ENCODE data around the gene INHBC.

INHBC gene

GRCh38 chr12:57451233-57451778, 16.7 kb downstream of the INHBC start:
- H3K4me1 ChIP-seq (ENCODE audit: control insufficient read depth, insufficient read depth, low read length): peaks cover 7% of the 10 kb centered on the region; the same call in 1 of the 2 replicates
- H3K9me3 ChIP-seq (ENCODE audit: control insufficient read depth, insufficient read depth, low read depth, low read length): no peaks in the 10 kb centered on the region
- POLR2A ChIA-PET: interaction anchor here (0.5 kb wide), 1 partner anchor 13 kb away, joined by 4 read pairs; no protein-coding TSS in a partner anchor

GRCh38 chr12:57452181-57452936, 17.8 kb downstream of the INHBC start:
- Histone ChIP-seq H3K9me3 (ENCODE audit: control insufficient read depth, insufficient read depth, low read depth, low read length) (no peaks in the 10 kb centered on the region), H3K36me3 (ENCODE audit: control insufficient read depth in 2 of 2, insufficient read depth in 1 of 2, low read length in 2 of 2) (no peaks in the 10 kb centered on the region), H3K4me1 (ENCODE audit: control insufficient read depth, insufficient read depth, low read length) (peaks cover 7% of the 10 kb centered on the region; the same call in 1 of the 2 replicates), H3K27ac (ENCODE audit: extremely low read depth, low read depth, low read length) (no peak overlapping the region), H3K4me3 (ENCODE audit: low read depth, low read length) (no peak overlapping the region)
- CTCF ChIA-PET: interaction anchor here (0.6 to 9.7 kb wide), 48 partner anchors 8 to 238 kb away, joined by 3 to 219 read pairs (median 6); partner anchors contain the start of genes INHBC, NXPH4, SHMT2 and STAC3
- POLR2A ChIA-PET: interaction anchor here (0.5 to 1.4 kb wide), 8 partner anchors 12 to 223 kb away, joined by 3 to 5 read pairs (median 4); partner anchors contain the start of gene SHMT2
- TF ChIP-seq KLF16 (tag by site-specific recombination; IDR thresholded peaks at IDR 0.05): peak; percentile 57; the same call in 1 of the 2 replicates
- TF ChIP-seq ZNF426 (tag by site-specific recombination; IDR thresholded peaks at IDR 0.05): no peak
- no peak for TF ChIP-seq ZSCAN5A (tag by site-specific recombination; IDR thresholded peaks at IDR 0.05)
- peak; percentile 76; the same call in 1 of the 2 replicates for TF ChIP-seq HIC1 (tag by site-specific recombination; IDR thresholded peaks at IDR 0.05)
- TF ChIP-seq PATZ1 (tag by site-specific recombination; IDR thresholded peaks at IDR 0.05): peak; percentile 81
- TF ChIP-seq ZNF600 (tag by site-specific recombination; IDR thresholded peaks at IDR 0.05): peak; percentile 97
- no peak for TF ChIP-seq TCF7L2 (IDR thresholded peaks at IDR 0.05; ENCODE audit: borderline replicate concordance, low read depth, low read length)
- TF ChIP-seq ZNF335 (tag by site-specific recombination; conservative IDR thresholded peaks at IDR 0.05): peak; percentile 47; the same call in 1 of the 2 replicates
- TF ChIP-seq ZNF280C (tag by site-specific recombination; IDR thresholded peaks at IDR 0.05): no peak
- TF ChIP-seq PRDM10 (tag by site-specific recombination; IDR thresholded peaks at IDR 0.05): peak; percentile 74
- TF ChIP-seq ZBTB26 (tag by site-specific recombination; optimal IDR thresholded peaks at IDR 0.05): no peak
- TF ChIP-seq ZNF155 (tag by site-specific recombination; IDR thresholded peaks at IDR 0.05): no peak

More at GRCh38 chr12:57451233-57451778, 16.7 kb downstream of the INHBC start:
- peak; percentile 69 for TF ChIP-seq ZFHX2 (tag by site-specific recombination; conservative IDR thresholded peaks at IDR 0.05)
- no peak for TF ChIP-seq ZNF645 (tag by site-specific recombination; IDR thresholded peaks at IDR 0.05)
- no peak for TF ChIP-seq ZNF202 (tag by site-specific recombination; IDR thresholded peaks at IDR 0.05; ENCODE audit: borderline replicate concordance)
- CTCF ChIA-PET: interaction anchor here (0.6 to 9.7 kb wide), 15 partner anchors 11 to 237 kb away, joined by 3 to 219 read pairs (median 17); partner anchors contain the start of genes INHBC and NXPH4
- Histone ChIP-seq H3K27ac (ENCODE audit: extremely low read depth, low read depth, low read length) (no peak overlapping the region), H3K4me3 (ENCODE audit: low read depth, low read length) (no peak overlapping the region), H3K36me3 (ENCODE audit: control insufficient read depth in 2 of 2, insufficient read depth in 1 of 2, low read length in 2 of 2) (no peaks in the 10 kb centered on the region)
